Measurements from ENCODE around the gene PPP1R37. TPM values are rescaled to one million over a fixed set of nuclear protein-coding genes. Genes with fewer than 3 reads are reported as not detected.

The PPP1R37 gene
- total RNA-seq, 4 donors from 2014 or later = 22.1 to 44.1 (median 33.5) TPM

DNA sequence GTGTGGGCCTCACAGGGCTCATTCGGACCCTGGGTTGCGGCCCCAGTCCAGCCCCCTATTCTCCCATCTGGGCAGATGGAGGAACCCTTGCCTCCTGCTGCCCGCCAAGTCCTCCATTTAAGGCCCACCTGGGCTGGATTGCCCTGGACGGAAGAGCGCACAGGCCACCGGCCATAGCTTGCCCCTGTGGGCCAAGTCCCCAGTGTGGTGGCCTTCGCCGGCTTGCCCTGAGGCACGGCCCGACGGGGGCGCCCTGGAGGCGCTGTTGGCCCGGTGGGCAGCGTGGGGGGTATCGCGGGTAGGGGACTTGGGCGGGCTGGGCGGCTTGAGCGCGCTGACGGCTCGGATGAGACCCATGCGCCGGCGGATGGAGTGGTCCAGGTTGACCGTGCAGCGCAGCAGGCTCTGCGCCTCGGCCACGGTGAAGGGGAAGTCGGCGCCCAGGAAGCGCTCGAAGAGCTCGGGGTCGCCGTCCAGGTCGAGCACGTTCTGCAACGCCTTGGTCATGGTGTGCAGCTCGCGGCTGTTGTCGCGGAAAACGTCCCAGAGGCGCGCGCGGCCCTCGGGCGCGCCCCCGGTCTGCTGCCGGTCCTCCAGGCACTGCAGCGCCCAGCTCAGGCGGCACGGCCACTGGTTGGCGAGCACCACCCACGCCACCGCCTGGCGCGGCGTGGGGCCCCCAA is 59.0 kb downstream of the PPP1R37 start:
- peak overlapping the region in 2 of 4 donors; percentile 29 to 32 for H3K4me3 ChIP-seq
- WGBS, 2 donors = 16 to 40% methylated on average over 9 to 43 of the region's 64 CpGs
- TF ChIP-seq POLR2A (IDR thresholded peaks at IDR 0.05) (no peak), EP300 (IDR thresholded peaks at IDR 0.05) (no peak)
- TF ChIP-seq, protein P1, sequence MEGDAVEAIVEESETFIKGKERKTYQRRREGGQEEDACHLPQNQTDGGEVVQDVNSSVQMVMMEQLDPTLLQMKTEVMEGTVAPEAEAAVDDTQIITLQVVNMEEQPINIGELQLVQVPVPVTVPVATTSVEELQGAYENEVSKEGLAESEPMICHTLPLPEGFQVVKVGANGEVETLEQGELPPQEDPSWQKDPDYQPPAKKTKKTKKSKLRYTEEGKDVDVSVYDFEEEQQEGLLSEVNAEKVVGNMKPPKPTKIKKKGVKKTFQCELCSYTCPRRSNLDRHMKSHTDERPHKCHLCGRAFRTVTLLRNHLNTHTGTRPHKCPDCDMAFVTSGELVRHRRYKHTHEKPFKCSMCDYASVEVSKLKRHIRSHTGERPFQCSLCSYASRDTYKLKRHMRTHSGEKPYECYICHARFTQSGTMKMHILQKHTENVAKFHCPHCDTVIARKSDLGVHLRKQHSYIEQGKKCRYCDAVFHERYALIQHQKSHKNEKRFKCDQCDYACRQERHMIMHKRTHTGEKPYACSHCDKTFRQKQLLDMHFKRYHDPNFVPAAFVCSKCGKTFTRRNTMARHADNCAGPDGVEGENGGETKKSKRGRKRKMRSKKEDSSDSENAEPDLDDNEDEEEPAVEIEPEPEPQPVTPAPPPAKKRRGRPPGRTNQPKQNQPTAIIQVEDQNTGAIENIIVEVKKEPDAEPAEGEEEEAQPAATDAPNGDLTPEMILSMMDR (IDR thresholded peaks at IDR 0.05) = no peak
- peaks cover 0 to 21% (median 0%) of the 10 kb centered on the region in 3 donors for H3K36me3 ChIP-seq
- peaks cover 0 to 30% (median 22%) of the 10 kb centered on the region in 4 donors for H3K4me1 ChIP-seq
- H3K9me3 ChIP-seq = no peaks in the 10 kb centered on the region
- no peak overlapping the region for H3K27ac ChIP-seq
- peaks cover 0 to 64% of the 10 kb centered on the region in 2 donors for H3K27me3 ChIP-seq
- DNase-seq (ENCODE audit: low spot score in 2 of 2) = no peak

- Histone ChIP-seq H3K4me3 (peak overlapping the region in 3 of 4 donors; percentile 22 to 32 (median 29)), H3K4me1 (peaks cover 0 to 30% (median 22%) of the 10 kb centered on the region in 4 donors), H3K27me3 (peaks cover 0 to 71% of the 10 kb centered on the region in 2 donors), H3K36me3 (peaks cover 0 to 14% (median 0%) of the 10 kb centered on the region in 3 donors), H3K9me3 (no peaks in the 10 kb centered on the region), H3K27ac (no peak overlapping the region)
- peak in 1 of 2 donors; percentile 13 for DNase-seq (ENCODE audit: low spot score in 2 of 2)
- 4 to 5% methylated on average over 35 to 40 of the region's 91 CpGs for whole genome bisulfite sequencing, 2 donors
- TF ChIP-seq, protein P1 (IDR thresholded peaks at IDR 0.05) = no peak
- TF ChIP-seq POLR2A (IDR thresholded peaks at IDR 0.05) (no peak), EP300 (IDR thresholded peaks at IDR 0.05) (no peak)
Measured at GRCh38 chr19:45152504-45153338, 59.7 kb downstream of the PPP1R37 start.

DNA sequence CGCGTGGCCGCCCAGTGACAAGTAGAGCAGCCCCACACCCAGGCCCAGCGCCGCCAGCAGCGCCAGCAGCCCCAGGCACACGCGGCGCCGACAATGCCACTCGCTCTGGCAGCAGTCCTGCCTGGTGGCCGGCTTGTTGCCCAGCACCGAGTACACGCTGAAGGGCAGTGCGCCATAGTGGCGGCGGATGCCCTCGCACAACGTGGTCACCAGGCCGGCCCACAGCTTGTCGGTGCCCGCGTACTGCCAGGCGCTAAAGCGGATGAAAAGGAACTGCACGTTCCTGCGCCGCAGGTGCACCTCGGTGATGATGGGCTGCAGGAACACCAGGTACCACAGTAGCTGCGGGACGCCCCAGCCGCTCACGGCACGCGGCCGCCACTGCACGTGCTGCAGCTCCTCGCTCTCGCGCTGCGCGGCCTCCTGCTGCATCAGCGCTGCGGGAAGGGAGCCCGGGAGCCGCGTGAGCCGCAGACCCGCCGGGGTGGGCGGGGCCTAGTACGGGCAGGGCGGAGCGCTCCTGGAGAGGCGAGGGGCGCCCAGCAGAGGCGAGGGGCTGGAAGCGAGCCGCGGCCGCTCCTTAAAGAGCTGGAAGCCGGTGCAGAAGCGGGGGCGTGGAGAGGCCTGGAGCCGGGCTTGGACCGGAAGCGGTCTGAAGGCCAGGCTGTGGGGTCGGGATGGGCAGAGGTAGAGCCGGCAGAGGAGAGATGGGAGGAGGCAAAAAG is 60.5 kb downstream of the PPP1R37 start:
- Histone ChIP-seq H3K27ac (no peak overlapping the region), H3K9me3 (no peaks in the 10 kb centered on the region), H3K36me3 (peaks cover 0 to 6% (median 0%) of the 10 kb centered on the region in 3 donors), H3K4me1 (peaks cover 0 to 30% (median 22%) of the 10 kb centered on the region in 4 donors), H3K27me3 (peaks cover 0 to 79% of the 10 kb centered on the region in 2 donors), H3K4me3 (peak overlapping the region in 3 of 4 donors; percentile 22 to 32 (median 29))
- no peak for TF ChIP-seq EP300 (IDR thresholded peaks at IDR 0.05)
- TF ChIP-seq, protein P1 (IDR thresholded peaks at IDR 0.05) = no peak
- no peak for TF ChIP-seq POLR2A (IDR thresholded peaks at IDR 0.05)
- 1% methylated on average over 24 to 38 of the region's 69 CpGs for WGBS, 2 donors
- DNase-seq (ENCODE audit: low spot score in 2 of 2) = no peak

DNA sequence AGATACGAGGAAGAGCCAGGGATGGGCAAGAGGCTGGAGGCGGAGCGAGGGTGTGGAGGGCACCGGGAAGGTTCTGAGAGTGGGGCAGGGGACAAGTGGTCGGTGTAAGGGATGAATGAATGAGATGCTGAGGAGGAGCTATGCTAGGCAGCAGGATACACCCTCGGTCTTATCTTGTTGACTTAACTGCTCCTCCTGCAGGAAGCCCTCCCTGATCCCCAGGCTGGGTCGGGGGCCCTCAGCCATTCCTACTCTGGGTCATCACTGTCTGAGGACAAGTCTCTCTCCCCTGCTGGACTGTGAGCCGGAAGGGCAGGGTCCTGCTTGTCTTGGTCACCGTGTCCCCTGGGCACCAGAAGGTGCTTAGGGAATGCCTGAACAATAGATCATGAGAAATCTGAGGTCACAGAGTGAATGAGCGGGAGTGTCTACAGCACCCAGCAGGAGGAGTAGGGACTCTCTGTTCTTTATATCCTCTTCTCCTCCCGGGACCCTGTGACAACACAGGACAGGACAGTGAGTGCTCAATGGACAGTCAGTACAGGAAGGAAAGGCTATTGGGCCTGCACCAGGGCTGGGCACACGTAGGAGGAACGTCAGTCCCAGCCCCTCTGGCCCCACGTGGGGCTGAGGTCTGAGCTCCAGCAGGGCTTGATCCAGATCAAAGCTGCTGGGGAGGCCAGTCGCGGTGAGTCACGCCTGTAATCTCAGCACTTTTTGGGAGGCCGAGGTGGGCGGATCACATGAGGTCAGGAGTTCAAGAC is 61.3 kb downstream of the PPP1R37 start:
- Histone ChIP-seq H3K4me1 (peaks cover 0 to 30% (median 22%) of the 10 kb centered on the region in 4 donors), H3K27ac (no peak overlapping the region), H3K36me3 (no peaks in the 10 kb centered on the region), H3K4me3 (peak overlapping the region in 1 of 4 donors; percentile 29), H3K27me3 (peaks cover 0 to 87% of the 10 kb centered on the region in 2 donors), H3K9me3 (no peaks in the 10 kb centered on the region)
- no peak for DNase-seq (ENCODE audit: low spot score in 2 of 2)
- no peak for TF ChIP-seq POLR2A (IDR thresholded peaks at IDR 0.05)
- no peak for TF ChIP-seq EP300 (IDR thresholded peaks at IDR 0.05)
- TF ChIP-seq, protein P1 (IDR thresholded peaks at IDR 0.05) = no peak
- 29 to 41% methylated on average over 17 to 19 of the region's 19 CpGs for WGBS, 2 donors

Data from tibial nerve (tissue), 4 donors.